ENCODE results near the gene TCF7.

GRCh38 chr5:134130239-134130945 is 15.9 kb downstream of the TCF7 start:
- TF ChIP-seq SMC3 (IDR thresholded peaks at IDR 0.05; ENCODE audit: low read depth, low read length) (no peak), CTCF (IDR thresholded peaks at IDR 0.05) (no peak), MXI1 (IDR thresholded peaks at IDR 0.05; ENCODE audit: low read depth, low read length) (no peak), GABPA (IDR thresholded peaks at IDR 0.05; ENCODE audit: low read depth) (no peak)

Data from SK-N-SH (cell line).